Pancreas (tissue), 10 donors: ENCODE data around the gene CAMLG. TPM values are rescaled to one million over a fixed set of nuclear protein-coding genes. Genes with fewer than 3 reads are reported as not detected.
"Not testable (repeated sequence)": the region's sequence is repeated elsewhere in the genome, so short reads cannot be mapped to it uniquely, and the experiment has no call there.

Experiments used
- ATAC-seq, 4 donors: fragments of 200-7000 bp; cut with Tn5 transposase; one replicate each; pipeline versions ENCODE4 v1.8.0 to v1.9.1; 2020; ENCODE audit warnings: mild to moderate bottlenecking in 4 of 4, moderate library complexity in 4 of 4
- DNase-seq, 6 donors: peaks; one replicate each; pipeline ENCODE4 v3.0.0-alpha.2; 2020
- FAIRE-seq: peaks from 2 replicates; lab custom pipeline; 2012; peaks lifted over from hg19 to GRCh38; lab: Jason Lieb, UNC
- H3K27ac ChIP-seq, 4 donors: fragments of 200-600 bp; sonication (generic); 1 replicate in 3 of 4; 2 replicates in 1 of 4; pipeline versions ENCODE4 v1.5.0 to v1.8.0; 2020
- H3K27me3 ChIP-seq, 4 donors: fragments of 200-600 bp; one replicate each; pipeline ENCODE4 v1.8.0; 2021
- H3K36me3 ChIP-seq, 3 donors: fragments of 200-600 bp; sonication (generic) in 1 of 3; one replicate each; pipeline versions ENCODE4 v1.5.0 to v1.8.0; 2020 to 2021
- H3K4me1 ChIP-seq, 3 donors: fragments of 200-600 bp; one replicate each; pipeline ENCODE4 v1.8.0; 2021
- H3K4me3 ChIP-seq, 4 donors: fragments of 200-600 bp; sonication (generic) in 2 of 4; one replicate each; pipeline versions ENCODE4 v1.5.0 to v1.8.0; 2020 to 2021
- H3K9me3 ChIP-seq, 4 donors: fragments of 200-600 bp; one replicate each; pipeline ENCODE4 v1.8.0; 2021
- WGBS, 2 donors: extraction: QIAGEN DNeasy Blood & Tissue Kit; methylation state at CpG; one replicate each; pipeline ENCODE4 v1.1.7; 2013; 5-methylcytosine and 5-hydroxymethylcytosine counted together
- intact Hi-C, 3 donors: fragments of 100-400 bp; cut with DNase I; formaldehyde crosslinking; loops; one replicate each; pipeline versions ENCODE4 v1.11.1 to v1.14.2; 2022
- polyA plus RNA-seq, 2 donors: library from polyadenylated mRNA; stranded (reverse); fragments of 200-250 nt; gene quantifications; one replicate each; pipeline ENCODE4 v1.2.3, GENCODE V29; 2013
- total RNA-seq, 6 donors: library from RNA; stranded (reverse); fragmentation: NEBNext Ultra II Directional in 4 of 6; extraction: Animal tissue kit (Norgen Biotek cat#: 25700) in 4 of 6; gene quantifications; one replicate each; pipeline versions ENCODE4 v1.2.1 to v1.2.4, GENCODE V29; 2021 to 2023
- TF ChIP-seq, protein P1 (sequence below), 4 donors: fragments of 200-600 bp; sonication (generic) in 3 of 4; IDR thresholded peaks; one replicate each; pipeline versions ENCODE4 v1.5.0 to v1.8.0; 2021; ENCODE audit warnings: antibody characterized with exemption in 4 of 4
- donor health status: healthy with polysubstance abuse.
- donor health status: DM: no; HTN: no; CAD: no; lungs with moderate emphysema.
- donor health status: DM: no; HTN: no; CAD: no.
- donor health status: control.
- donor health status: control.
- donor health status: Bipolar disorder and iron deficiency.
- donor health status: DM: yes; HTN: yes; CAD: no.
- donor health status: DM: no; HTN: no; CAD: no.
- donor health status: DM: no; HTN: no; CAD: no.
- donor health status: DM: yes; HTN: yes; CAD: no.

The CAMLG gene
- total RNA-seq = 10 to 100 TPM; 10.1 to 17.6 (median 14.0) TPM
- polyA plus RNA-seq = 10 to 100 TPM; 24.1 to 28.3 TPM

DNA sequence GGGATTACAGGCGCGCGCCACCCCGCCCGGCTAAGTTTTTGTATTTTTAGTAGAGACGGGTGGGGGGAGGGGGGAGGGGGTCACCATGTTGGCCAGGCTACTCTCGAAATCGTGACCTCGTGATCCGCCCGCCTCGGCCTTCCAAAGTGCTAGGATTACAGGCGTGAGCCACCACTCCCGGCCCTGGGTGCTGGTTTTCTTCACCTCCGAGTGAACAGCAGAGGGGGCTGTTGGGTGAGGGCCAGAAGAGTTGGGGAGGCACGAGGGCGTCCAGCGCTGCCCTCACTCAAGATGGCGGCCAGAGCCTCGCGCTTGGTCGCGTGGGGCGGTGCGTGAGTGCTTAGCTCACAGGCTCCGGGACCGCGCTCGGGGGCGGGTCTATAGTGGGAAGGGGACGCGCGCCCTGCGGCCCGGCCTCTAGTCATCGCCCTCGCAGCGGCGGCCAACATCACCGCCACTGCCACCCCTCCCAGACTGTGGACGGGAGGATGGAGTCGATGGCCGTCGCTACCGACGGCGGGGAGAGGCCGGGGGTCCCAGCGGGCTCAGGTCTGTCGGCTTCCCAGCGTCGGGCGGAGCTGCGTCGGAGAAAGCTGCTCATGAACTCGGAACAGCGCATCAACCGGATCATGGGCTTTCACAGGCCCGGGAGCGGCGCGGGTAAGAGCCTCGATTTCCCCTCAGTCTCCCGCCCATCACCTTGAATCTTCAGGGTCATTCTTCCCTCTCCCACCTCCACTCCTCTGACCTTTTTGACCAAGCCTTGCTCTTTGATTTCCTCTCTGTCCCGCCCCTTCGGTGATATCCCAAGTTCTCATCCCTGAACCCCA, at the start of gene CAMLG:
Gene CAMLG, plus strand, starts transcription at position 416 of the 830 bp plus-strand sequence. Its CDS starts 73 bp downstream, at position 489.
- Histone ChIP-seq H3K4me1 (peaks cover 0 to 6% (median 0%) of the 10 kb centered on the region in 3 donors), H3K36me3 (no peaks in the 10 kb centered on the region), H3K27ac (peak within 1 kb of the TSS; percentile 76 to 93 (median 90)), H3K9me3 (no peaks in the 10 kb centered on the region), H3K27me3 (no peaks in the 10 kb centered on the region), H3K4me3 (peak within 1 kb of the TSS; percentile 52 to 90 (median 61))
- ATAC-seq (peak; percentile 96 to 99 (median 98)), FAIRE-seq (no peak), DNase-seq (peak; percentile 96 to 98 (median 98))
- 0 to 1% methylated on average over 63 to 66 of the region's 66 CpGs for WGBS, 2 donors
- intact Hi-C loops = no loop called here
- TF ChIP-seq, protein P1, sequence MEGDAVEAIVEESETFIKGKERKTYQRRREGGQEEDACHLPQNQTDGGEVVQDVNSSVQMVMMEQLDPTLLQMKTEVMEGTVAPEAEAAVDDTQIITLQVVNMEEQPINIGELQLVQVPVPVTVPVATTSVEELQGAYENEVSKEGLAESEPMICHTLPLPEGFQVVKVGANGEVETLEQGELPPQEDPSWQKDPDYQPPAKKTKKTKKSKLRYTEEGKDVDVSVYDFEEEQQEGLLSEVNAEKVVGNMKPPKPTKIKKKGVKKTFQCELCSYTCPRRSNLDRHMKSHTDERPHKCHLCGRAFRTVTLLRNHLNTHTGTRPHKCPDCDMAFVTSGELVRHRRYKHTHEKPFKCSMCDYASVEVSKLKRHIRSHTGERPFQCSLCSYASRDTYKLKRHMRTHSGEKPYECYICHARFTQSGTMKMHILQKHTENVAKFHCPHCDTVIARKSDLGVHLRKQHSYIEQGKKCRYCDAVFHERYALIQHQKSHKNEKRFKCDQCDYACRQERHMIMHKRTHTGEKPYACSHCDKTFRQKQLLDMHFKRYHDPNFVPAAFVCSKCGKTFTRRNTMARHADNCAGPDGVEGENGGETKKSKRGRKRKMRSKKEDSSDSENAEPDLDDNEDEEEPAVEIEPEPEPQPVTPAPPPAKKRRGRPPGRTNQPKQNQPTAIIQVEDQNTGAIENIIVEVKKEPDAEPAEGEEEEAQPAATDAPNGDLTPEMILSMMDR (IDR thresholded peaks at IDR 0.05) = peak in 2 of 4 donors; percentile 30 to 31

DNA sequence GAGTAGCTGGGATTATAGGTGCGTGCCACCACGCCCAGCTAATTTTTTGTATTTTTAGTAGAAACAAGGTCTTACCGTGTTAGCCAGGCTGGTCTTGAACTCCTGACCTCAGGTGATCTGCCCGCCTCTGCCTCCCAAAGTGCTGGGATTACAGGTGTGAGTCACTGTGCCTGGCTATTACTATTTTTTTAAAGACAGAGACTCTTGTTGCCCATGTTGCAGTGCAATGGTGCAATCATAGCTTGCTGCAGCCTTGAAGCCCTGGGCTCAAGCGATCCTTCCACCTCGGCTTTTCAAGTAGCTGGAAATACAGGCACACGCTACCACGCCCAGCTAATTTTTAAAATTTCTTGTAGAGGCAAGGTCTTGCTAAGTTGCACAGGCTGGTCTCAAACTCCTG, 48.2 kb upstream of the CAMLG start:
- DNase-seq, H3K4me3 ChIP-seq, intact Hi-C loops, H3K27me3 ChIP-seq, ATAC-seq, H3K27ac ChIP-seq, H3K9me3 ChIP-seq, FAIRE-seq, H3K4me1 ChIP-seq: not testable (repeated sequence)
- peaks cover 0 to 61% (median 14%) of the 10 kb centered on the region in 3 donors for H3K36me3 ChIP-seq
- 94 to 95% methylated on average over 8 of the region's 8 CpGs for WGBS, 2 donors

DNA sequence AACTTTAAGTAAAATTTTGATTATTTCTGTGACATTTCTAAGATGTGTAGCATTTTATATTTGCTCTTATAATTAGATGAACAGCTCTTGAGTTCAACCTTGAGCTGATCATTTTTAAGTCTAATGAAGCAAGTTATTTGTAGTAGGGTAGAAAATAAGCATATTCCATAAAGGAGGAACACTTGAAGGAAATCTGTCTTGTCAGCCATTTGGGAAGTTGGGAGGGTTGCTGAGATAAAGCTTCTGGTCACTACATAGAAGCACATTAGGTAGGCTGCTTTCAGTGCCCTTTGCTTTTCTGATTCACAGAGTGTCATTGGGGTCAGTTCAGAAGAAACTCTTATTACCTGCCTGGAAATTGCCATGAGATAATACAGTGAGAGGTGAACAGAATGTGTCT, 45.6 kb upstream of the CAMLG start:
- Histone ChIP-seq H3K27ac (no peak overlapping the region), H3K27me3 (no peaks in the 10 kb centered on the region), H3K4me3 (no peak overlapping the region), H3K9me3 (no peaks in the 10 kb centered on the region), H3K4me1 (no peaks in the 10 kb centered on the region), H3K36me3 (peaks cover 0 to 51% (median 19%) of the 10 kb centered on the region in 3 donors)
- FAIRE-seq (no peak), DNase-seq (no peak), ATAC-seq (no peak)
- TF ChIP-seq, protein P1 (IDR thresholded peaks at IDR 0.05) = no peak
- intact Hi-C loops = no loop called here

DNA sequence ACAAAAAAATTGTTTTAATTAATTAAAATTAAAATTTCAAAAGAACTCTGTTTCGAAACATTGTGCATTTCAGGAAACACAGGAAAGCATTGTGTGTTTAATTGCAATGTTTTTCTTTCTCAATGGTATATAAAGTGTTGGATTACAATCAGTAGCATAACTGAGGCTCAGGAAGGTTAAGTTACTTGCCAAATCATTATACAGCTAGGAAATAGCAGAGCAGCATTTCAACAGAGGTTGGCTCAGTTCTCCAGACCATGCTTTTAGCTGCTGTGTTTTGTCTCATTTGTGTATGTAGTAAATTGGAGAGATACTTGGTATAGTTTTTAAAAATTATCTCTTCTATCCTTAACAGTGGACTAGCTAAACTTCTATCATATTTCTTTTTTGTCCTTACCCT, 30.0 kb upstream of the CAMLG start:
- no peak overlapping the region for H3K4me3 ChIP-seq
- H3K4me1 ChIP-seq = no peaks in the 10 kb centered on the region
- no peak for DNase-seq
- H3K9me3 ChIP-seq = no peaks in the 10 kb centered on the region
- TF ChIP-seq, protein P1 (IDR thresholded peaks at IDR 0.05) = no peak
- WGBS, 2 donors = 91 to 97% methylated on average over 1 of the region's 1 CpG
- ATAC-seq = no peak
- H3K36me3 ChIP-seq = peaks cover 0 to 49% (median 19%) of the 10 kb centered on the region in 3 donors
- no peaks in the 10 kb centered on the region for H3K27me3 ChIP-seq
- intact Hi-C loops = no loop called here
- H3K27ac ChIP-seq = no peak overlapping the region
- no peak for FAIRE-seq

DNA sequence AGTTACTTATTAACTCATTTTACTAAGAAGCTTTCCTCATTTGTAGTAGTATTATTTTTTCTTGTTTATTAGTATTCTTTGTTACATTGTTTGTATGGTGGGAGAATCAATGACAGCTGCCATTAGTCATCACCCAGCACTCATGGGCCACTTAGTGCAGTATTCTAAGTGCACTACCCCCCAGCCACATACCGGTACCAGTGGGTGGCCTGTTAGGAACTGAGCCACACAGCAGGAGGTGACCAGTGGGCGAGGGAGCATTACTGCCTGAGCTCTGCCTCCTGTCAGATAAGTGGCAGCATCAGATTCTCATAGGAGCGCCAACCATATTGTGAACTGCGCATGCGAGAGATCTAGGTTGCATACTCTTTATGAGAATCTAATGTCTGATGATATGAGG, 24.2 kb upstream of the CAMLG start:
- H3K9me3 ChIP-seq = no peaks in the 10 kb centered on the region
- H3K27ac ChIP-seq = no peak overlapping the region
- H3K4me1 ChIP-seq = no peaks in the 10 kb centered on the region
- no peak for ATAC-seq
- intact Hi-C loops = no loop called here
- 90 to 93% methylated on average over 5 of the region's 5 CpGs for WGBS, 2 donors
- no peak for FAIRE-seq
- TF ChIP-seq, protein P1 (IDR thresholded peaks at IDR 0.05) = no peak
- peaks cover 0 to 41% (median 22%) of the 10 kb centered on the region in 3 donors for H3K36me3 ChIP-seq
- H3K27me3 ChIP-seq = no peaks in the 10 kb centered on the region
- DNase-seq = no peak
- H3K4me3 ChIP-seq = no peak overlapping the region
